NAMALWA (cell line): ENCODE data around the gene NPHS1.
"Not testable (repeated sequence)": the region's sequence is repeated elsewhere in the genome, so short reads cannot be mapped to it uniquely, and the experiment has no call there.

ENCODE experiments used
- DNase-seq: peaks from one replicate; pipeline ENCODE4 v3.0.0-alpha.2; 2015; ENCODE audit warnings: low spot score

Gene NPHS1

DNA sequence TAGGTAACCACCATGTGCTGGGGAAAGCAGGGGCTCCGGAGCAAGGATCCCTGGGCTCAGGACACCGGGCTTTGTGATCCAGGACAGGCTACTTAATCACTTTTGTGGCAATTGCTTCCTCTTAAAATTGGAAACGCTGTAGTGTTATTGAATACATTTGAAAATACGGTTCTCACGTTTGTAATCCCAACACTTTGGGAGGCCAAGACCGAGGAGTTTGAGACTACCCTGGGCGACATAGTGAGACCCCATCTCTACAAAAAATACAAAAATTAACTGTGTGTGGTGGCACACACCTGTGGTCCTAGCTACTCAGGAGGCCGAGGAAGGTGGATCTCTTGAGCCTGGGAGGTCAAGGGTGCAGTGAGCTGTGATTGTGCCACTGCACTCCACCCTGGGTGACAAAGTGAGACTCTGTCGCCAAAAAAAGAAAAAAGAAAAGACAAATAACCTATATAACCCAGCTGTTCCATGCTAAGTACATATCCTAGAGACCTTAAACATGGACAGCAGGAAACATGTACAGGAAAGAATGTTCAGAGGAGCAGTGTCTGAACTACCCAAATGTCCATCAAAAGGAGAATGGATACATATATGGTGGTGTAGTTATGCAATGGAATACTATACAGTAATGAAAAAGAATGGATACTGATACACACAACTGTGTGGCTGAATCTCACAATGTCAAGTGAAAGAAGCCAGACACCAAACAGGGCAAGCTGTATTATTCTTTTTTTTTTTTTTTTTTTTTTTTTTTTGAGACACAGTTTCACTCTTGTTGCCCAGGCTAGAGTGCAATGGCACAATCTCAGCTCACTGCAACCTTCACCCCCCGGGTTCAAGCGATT lies 39.0 kb downstream of the NPHS1 start:
- DNase-seq: no peak

DNA sequence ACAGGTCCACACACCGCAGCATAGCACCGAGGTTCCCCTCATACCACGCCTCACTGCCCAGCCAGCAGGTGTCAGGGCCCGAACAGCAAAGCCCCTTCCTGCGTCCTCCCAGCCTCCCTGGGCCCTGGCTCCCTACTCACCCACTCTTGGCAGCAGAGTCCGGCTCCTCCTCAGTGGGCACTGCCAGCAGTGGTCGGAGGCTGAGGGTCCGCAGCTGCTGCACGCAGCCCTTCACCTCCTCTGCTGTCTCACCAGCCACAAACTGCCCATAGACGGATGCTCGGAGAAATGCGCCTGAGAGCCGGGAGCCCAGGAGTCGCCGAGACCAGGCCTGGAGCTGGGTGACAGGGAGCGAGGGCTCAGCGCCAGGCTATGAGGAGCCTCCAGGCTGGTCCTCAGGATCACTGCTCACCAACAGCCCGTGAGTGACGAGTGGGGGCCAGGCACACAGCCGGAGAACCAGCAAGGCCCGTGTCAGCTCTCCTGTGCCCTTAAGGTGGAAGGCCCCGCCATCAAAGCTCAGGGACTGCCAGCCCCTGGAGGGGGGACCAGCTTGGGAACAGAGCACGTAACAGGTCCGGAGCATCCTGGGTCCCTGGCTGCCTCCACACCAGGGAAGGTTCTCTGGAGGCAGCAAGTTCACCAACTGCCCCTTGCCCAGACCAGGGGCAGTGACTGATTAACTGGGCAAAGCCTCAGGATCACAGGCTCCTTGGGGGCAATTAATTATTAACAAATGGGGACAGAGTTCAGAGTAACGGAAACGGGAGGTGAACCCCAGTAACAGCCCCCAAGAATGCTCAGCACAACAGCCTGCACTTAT lies 39.9 kb downstream of the NPHS1 start, which contains the start of gene PRODH2:
Gene PRODH2, minus strand, starts transcription at position 626 of the 823 bp plus-strand sequence. Its CDS starts 40 bp downstream, at position 586.
- DNase-seq: no peak

DNA sequence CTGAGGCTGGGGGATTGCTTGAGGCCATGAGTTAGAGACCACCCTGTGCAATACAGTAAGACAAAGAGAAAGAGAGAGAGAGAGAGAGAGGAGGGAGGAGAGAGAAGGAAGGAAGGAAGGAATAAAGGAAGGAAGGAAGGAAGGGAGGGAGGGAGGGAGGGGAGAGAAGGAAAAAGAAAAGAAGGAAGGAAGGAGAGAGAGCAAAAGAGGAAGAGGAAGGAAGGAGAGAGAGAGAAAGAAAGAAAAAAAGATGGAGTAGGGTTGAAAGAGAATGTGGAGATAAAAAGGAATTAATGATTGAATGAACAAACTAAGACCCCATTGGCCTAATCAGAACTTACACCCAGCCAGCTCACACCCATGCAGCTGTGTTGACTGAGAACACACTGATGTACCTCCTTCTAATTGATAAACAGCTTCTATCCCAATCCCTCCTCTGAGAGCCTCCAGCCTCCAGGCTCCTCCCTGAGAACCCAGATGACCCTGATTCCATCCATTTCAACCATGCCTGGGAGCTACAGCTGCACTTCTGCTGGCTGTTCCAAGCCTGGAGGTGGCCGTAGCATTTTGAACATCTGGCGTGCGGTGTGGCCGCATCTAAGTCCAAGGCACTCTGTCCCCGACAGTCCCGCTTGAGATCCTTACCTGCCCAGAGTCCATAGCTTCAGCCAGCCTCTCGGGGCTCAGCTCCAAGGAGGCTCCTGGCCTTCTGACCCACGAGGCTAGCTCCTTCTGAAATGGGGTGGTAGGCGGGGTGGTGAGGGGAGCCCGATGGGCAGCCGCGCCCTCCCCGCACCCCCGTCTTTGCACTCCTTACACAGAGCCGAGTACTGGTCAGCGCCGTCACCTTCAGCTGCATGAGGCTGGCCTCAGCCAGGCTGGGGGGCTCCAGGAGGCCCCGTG lies 40.7 kb downstream of the NPHS1 start:
- DNase-seq: no peak

DNA sequence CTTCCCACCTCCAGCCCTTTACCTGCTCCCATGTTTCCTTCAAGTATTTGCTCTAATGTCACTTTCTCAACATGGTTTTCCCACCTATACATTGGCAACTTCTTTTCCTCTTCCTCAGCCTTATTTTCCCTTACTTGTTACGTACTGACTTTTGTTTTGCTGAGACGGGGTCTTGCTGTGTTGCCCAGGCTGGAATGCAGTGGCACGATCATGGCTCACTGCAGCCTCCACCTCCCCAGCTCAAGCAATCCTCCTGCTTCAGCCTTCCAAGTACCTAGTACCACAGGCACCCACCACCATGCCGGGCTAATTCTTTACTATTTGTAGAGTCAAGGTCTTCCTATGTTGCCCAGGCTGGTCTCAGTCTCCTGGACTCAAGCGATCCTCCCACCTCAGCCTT lies 44.7 kb downstream of the NPHS1 start:
- no peak for DNase-seq

DNA sequence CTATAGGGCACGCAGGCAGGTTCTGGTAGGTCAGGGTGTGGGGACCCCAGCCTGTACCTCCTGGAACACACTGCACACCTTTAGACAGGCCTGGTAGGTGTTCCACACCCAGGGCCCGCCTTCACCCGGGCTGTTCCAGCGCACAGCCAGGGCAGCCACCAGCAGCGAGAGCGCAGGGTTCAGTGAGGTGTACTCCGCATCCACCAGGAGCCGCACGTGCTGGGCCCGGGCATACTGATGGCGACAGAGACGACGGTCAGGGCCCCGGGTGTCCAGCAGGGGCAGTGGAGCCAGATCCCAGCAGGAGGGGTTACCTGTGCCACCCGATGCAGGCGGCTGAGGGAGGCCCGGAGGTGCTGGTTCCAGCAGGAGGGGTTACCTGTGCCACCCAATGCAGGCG lies 45.7 kb downstream of the NPHS1 start:
- DNase-seq: no peak

DNA sequence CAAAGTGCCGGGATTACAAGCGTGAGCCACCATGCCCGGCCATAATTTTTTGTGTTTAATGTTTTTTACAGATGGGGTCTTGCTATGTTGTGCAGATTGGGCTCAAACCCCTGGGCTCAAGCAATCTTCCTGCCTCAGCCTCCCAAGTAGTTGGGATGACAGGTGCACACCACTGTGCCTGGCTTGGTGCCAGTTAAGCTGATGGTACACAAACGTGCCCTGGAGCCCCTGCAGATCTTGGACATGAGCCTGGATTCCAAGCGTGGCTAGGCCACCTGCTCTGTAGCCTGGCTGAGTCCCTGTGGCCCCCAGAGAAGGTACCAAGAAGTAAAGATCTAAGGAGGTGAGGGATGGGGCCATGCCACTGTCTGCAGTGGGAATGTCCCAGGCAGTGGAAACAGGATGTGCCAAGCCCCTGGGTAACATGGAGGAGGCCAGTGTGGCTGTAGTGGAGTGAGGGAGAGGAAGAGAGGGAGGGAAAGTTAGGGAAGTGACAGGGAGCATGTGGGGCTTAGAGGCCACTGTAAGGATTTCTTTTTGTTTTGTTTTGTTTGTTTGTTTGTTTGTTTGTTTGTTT lies 46.7 kb downstream of the NPHS1 start:
- no peak for DNase-seq

DNA sequence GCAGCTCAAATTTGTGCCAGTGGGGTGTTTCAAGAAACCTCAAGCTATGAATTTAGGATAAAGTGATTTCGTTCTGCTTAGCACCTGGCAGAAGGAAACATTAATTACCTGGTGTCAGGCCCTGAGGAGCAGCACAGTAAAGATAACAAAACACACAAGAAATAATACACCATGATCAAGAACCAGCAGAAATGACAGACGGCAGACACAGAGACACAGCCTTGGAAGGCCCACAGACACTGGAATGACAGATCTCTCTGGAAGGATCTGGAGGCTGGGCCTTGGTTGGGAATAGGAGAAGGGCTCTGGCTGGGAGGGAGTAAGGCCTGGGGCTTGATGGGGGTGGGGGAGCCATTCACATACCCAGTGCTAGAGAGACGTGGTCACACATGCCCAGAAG lies 50.5 kb downstream of the NPHS1 start:
- DNase-seq: no peak

DNA sequence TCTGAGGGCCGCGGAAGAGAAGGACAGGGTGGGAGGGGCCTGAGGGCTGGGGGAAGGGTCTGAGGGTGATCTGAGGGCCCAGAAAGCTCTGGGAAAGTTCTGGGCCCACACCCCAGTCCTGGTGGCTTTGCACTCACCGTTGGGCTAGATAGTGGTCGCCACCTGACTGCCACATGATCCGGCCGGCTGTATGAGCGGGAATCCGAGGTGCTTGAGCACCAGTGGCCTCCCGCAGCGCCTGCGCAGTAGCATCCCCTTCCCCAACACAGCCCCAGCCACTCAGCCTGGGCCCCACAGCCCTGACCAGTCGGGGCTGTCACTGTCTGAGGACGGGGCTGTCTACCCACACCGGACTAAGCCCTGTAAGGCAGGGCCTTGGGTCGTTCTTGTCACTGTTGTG lies 54.6 kb downstream of the NPHS1 start:
- no peak for DNase-seq

DNA sequence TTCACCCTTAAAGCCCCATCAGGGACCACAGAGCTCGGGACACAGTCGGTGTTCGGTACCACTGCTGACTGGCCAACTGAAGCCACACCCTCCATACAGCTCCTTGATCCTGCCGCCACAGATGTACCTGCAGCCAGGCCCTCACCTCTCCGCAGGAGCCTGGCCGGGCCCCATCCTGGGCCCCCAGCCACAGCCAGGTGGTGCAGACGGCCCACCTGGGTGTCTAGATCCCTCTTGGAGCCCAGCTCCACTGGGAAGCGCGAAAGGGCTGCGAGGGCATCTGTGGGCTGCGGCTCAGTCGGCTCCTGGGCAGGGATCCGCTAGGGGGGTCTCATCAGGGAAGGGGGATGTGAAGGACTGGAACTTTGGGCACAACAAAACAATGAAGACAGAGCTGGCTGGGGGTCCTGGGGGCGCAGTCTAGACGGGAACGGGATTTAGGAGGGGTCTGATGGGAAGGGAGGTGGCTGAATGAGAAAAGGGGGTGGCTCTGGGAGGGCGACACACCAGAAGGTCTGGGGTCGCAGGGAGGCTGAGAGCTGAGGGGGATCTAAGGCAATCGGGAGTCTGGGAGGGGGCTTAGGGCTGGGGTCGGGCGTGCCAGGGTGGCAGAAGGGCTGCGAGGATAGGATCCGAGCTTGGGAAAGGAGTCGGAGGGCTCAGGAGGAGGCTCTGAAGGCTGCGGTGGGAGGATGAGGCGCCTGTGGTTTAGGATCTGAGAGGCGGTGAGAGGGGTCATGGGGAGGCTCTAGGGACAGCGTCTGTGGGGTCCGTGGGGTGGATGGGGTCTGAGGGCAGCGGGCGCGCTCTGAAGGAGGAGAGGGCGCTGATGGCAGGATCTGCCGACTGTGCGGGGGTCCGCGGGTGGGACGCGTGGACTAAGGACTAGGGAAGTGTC lies 55.4 kb downstream of the NPHS1 start:
- DNase-seq: no peak

DNA sequence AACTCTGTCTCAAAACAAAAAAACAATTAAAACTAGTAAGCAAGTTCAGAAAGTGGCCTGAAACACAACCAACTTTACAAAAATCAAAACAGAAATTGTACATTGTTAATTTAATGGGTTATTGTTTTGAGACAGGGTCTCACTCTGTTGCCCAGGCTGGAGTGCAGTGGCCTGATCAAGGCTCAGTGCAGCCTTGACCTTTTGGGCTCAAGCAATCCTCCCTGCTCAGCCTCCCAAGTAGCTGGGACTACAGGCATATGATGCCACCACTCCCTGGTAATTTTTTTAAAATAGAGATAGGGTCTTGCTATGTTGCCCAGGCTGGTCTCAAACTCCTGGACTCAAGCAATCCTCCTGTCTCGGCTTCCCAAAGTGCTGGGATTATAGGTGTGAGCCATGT lies 56.7 kb downstream of the NPHS1 start:
- DNase-seq: not testable (repeated sequence)

DNA sequence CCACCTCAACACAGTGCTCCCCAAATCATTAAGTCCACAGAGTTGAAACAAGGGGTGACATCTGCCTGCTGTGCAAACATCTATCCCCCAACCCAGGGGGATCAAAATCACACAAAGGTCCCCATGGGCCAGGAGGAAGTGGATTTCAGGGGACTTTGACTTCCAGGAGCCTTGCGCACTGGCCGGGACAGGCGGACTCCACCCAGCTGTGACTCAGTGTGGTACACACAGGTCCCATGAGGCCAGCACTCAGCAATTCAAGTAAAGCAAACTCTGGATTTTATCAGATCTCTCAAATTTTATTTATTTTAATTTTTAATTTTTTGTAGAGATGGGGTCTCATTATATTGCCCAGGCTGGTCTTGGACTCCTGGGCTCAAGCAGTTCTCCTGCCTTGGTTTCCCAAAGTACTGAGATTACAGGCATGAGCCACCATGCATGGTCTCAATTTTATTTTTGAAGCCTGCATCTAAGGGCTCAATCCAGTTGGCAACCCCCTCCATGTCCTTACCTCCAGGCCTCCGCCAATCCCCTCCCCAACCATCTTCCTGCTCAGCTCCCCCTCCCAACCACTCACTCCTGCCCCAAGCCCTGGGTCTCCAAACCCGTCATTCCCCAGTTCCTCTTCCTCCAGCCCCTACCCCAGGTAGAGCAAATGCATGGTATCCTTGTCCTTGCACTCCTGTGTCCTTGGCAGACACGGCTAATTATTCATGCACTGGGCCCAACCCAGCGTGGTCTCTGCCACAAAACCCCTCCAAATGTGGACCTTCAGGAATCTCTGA lies 58.7 kb downstream of the NPHS1 start:
- no peak for DNase-seq

DNA sequence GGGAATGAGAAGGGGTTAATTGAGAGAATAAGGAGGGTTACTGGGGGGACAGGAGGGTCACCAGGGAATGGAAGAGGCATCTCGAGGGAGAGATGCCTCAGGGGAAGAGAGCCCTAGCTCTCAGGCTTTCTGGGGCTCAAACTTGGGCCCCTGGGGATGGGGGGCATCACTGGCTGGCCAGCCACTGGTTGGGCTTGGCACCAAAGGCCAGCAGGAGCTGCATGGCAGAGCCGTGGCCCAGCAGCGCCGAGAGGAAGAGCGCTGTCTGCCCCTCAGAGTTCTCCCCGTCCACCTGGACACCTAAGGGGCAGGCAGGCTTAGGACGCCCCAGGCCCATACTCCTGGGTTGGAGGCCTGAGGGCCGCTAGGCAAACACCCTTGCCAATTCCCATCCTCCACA lies 59.4 kb downstream of the NPHS1 start:
- DNase-seq: no peak

DNA sequence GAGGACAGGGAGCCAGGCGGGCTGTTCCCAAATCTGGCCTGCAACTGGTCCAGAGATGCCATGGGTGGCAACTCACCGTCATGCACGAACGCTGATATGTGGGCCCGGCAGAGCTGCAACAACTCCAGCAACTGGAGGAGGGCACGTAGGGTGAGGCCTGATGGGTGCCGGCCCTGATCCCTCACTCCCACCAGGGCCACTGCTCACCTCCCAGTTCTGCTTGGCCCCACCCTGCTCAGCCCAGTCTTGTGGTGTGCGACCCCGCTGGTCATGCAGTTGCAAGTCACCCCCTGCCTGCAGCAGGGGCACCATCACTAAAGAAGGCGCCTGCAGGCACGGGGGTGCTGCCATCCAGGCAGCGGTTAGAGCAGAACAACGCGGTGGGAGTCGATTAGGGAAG lies 60.0 kb downstream of the NPHS1 start:
- no peak for DNase-seq

DNA sequence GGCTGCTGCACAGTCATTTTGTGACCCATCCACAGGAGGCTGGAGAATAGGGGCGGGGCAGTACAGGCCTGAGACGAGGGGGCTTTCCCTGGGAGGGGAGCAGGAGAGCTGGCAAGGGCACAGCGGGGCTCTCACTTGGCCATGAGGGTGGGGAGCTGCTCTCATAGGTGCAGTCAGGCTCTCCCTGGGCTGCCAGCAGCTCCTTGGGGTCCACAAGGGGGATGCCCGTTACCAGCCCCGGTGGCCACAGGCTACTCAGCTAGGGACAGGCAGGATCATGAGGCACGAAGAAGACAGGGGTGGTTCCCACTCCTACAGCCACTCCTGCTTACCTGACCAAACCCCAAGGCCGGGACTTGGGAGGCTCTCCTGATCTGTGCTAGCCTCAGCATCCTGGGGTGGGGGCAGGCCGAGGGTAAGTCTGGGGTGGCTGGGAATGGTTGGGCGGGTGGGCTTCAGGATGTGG lies 60.5 kb downstream of the NPHS1 start:
- no peak for DNase-seq

DNA sequence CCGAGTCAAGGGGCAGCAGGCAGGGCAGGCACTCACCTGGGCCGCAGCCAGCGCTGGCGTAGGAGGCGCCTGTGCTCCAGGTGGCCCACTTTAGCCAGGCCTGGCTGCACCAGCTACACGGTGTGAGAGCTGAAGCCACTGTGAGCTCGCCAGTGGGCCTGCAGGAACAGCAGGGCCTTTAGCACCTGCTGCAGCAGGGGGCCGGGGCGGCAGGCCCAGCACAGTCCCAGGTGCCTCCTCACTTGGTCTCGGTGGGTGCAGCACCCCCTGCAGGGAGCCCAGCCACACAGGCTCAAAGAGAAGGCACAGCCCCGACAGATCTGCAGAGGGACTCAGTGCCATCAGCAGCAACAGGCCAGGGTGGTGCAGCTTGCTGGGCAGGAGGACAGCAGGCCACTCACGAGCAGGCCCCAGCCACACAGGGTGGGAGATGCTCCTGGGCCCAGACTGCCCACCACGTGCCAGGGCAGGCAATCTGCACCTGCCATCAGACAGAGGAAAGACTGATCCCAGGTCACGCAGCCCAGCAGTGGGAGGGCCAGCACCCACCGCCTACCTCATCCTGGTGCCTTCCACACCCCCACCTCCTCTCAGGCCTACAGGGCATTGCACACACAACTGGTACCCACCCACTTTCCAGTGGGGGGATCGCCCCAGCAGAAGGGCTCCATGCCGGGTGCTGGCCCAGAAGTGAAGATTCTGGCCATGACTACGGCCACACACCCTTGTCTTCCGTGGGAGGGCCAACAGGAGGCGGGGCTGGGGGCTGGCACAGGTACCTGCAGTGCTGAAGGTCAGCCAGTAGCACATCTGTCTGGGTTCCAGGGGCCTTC lies 61.1 kb downstream of the NPHS1 start:
- DNase-seq: peak; percentile 70

DNA sequence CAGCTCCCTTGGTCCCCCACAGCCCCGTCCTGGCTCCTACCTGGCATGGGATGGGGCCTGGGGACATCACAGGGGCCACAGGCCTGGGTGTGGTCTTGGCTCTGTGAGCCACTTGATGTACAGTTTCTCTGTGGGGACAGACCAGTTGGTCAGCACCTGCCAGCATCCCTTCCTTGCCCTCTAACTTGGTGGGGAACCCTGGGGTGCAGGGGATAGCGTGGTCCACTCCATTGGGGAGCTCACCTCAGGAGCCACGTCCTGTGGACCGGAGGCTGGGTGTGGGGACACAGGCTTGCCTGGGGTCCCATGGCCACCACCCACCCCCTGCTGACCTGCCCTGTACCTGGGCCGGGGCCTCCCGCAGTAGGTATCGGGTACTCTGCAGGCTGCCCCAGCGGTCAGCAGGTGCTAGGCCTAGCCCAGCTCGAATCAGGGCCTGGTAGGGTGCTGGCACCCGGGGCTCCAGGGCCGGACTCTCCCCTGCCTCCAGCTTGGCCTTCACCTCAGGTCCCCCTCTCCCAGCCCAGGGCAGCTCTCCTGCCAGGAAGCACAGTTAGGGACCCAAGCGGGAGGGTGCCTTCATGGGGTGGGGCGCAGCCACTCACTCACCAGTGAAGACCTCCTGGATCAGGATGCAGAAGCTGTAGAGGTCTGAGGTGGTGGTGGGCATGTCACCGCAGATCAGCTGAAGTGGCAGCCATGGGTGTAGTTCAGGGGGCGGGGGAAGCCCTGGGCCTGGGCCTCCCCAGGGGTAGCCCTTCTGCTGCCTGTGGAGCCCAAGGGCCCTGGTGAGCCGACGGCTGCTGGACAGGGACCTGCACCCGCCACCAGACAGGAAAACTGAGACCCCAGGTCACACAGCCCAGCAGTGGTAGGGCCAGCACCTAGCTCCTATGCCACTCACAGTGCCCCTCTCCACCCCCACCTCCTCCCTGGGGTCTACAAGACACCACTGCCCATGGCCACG lies 62.0 kb downstream of the NPHS1 start:
- no peak for DNase-seq

DNA sequence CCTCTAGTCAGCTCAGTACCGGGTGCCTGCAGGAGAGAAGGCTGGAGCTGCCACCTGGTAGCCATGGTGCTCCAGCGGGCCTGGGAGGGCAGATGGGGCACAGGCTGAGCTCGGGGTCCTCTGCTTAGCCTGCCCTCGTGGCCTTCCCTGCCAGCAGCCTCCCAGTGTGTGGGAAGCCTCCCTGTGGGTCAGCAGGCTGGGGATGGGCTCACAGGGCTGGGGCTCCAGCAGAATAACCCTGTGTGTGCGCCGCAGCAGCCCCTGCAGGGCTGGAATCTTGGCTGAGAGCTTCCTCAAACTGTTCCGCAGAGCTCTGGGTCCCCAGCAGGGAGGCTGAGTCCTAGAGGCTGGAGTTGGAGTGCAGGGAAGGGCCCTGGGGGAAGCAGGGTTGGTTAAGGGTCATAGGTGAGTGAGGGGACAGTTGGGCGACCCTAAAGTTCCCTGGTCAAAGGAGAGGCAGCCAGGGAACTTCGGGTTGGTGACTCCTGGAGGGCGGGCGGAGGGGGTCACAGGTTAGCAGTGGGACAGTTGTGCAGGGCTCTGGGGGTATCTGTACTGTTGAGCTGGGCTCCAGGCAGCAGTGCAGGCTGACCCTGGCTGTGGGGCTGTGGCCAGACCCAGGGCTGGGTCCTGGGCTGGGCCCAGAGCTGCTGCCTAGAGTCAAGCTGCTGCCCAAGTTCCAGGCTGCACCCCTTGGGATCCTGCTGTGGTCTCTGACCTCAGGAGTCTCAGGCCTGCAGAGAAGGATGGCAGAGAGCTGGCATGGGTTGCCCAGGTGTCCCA lies 62.9 kb downstream of the NPHS1 start:
- DNase-seq: no peak
